NT2/D1 (cell line): Measurements from ENCODE around the gene KIF6.

Source experiments
- DNase-seq: peaks from one replicate; pipeline ENCODE4 v3.0.0-alpha.2; 2011; ENCODE audit warnings: low read depth, low spot score
- H3K27me3 ChIP-seq: 2 replicates; pipeline ENCODE4 v1.6.0; 2011; ENCODE audit warnings: mild to moderate bottlenecking; ENCODE audit not compliant: insufficient read length, insufficient read depth
- H3K36me3 ChIP-seq: 2 replicates; pipeline ENCODE4 v1.6.1; 2011; ENCODE audit warnings: mild to moderate bottlenecking, low read length, mixed read lengths; ENCODE audit not compliant: insufficient read depth, insufficient read length
- H3K4me1 ChIP-seq: 2 replicates; pipeline ENCODE4 v1.5.1; 2011; ENCODE audit not compliant: insufficient read depth, insufficient read length
- H3K4me3 ChIP-seq: 2 replicates; pipeline ENCODE4 v1.5.1; 2011; ENCODE audit warnings: low read depth; ENCODE audit not compliant: insufficient read length
- H3K9ac ChIP-seq: 2 replicates; pipeline ENCODE4 v1.6.0; 2011; ENCODE audit warnings: low read depth; ENCODE audit not compliant: insufficient read length
- H3K9me3 ChIP-seq: 2 replicates; pipeline ENCODE4 v1.5.1; 2011; ENCODE audit warnings: mild to moderate bottlenecking, low read length; ENCODE audit not compliant: insufficient read depth
- SUZ12 ChIP-seq: IDR thresholded peaks from 2 replicates; pipeline ENCODE4 v1.6.1; 2011; ENCODE audit not compliant: insufficient read length, insufficient read depth; ENCODE audit errors: extremely low read depth
- YY1 ChIP-seq: IDR thresholded peaks from 2 replicates; pipeline ENCODE4 v1.6.1; 2011; ENCODE audit not compliant: insufficient read length, insufficient read depth
- ZNF274 ChIP-seq: IDR thresholded peaks from 2 replicates; pipeline ENCODE4 v1.6.1; 2011; ENCODE audit warnings: mild to moderate bottlenecking, low read depth, low read length

The KIF6 gene

DNA sequence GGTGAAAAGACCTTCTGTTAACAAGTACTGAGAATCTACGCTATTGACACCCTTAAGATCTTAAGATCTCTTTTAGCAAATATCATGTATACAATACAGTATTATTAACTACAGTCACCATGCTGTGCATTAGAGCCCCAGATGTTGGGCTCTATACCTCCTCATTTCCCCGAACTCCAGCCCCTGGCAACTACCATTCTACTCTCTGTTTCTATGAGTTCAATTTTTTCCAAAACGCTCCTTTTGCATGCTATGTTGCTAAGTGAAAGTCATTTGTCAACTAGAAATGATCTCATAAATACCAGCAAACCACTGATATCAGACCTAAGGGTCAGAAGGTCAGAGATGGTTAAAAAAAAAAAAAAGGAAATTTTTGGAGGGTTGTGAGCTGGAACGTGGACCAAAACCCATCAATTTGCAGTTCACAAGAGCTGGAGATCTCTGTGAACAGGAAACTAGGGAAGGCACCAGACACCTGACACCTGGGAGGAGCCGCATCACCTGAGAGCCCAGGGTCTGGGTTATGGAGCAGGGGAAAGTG is 280.7 kb downstream of the KIF6 start:
- H3K4me1 ChIP-seq = no peaks in the 10 kb centered on the region
- H3K4me3 ChIP-seq = no peak overlapping the region
- DNase-seq = no peak
- no peak overlapping the region for H3K9ac ChIP-seq
- H3K9me3 ChIP-seq = no peaks in the 10 kb centered on the region
- H3K27me3 ChIP-seq = no peaks in the 10 kb centered on the region
- no peaks in the 10 kb centered on the region for H3K36me3 ChIP-seq
- TF ChIP-seq ZNF274 (no peak), YY1 (no peak), SUZ12 (no peak)

DNA sequence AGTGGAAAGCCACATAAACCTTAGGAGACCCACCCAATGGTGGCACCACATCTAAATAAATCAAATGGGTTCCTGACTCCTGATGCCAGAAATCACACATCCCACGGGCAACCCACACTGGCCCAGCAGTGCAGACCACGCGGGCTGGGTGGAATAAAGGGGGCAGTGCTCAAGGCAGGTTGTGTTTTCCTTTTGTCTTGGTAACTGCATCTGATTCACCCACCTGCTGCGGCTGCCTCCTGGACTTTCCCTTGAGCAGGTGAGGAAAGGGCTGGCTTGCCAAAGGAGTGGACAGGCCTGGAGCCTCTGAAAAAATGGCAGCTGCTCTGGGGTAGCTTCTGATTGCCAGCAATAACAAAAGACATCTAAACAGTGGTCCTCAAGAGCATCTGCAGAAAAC is 283.2 kb downstream of the KIF6 start:
- no peak for TF ChIP-seq SUZ12
- TF ChIP-seq YY1 = no peak
- TF ChIP-seq ZNF274 = no peak
- DNase-seq = no peak
- H3K9me3 ChIP-seq = no peaks in the 10 kb centered on the region

DNA sequence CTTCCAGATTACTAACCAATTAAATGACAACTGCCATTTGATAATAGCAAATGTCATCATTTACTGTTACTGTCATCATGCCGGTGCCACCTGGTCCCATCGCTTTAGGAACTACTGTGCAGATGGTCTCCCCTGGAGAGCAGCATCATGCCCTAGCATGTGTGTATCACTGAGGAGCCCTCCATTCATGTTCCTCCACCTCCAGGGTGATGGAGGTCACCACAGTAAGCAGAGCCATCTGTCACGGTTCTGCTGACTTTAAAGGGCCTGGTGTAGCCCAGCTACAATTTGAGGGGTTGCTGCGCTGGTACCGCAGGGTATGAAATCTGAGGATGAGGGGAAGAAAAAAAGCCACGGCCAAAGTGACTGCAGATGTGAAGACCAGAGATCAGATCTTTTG is 283.9 kb downstream of the KIF6 start:
- Histone ChIP-seq H3K27me3 (no peaks in the 10 kb centered on the region), H3K9me3 (no peaks in the 10 kb centered on the region), H3K36me3 (no peaks in the 10 kb centered on the region), H3K9ac (no peak overlapping the region), H3K4me3 (no peak overlapping the region), H3K4me1 (no peaks in the 10 kb centered on the region)
- no peak for DNase-seq
- TF ChIP-seq ZNF274 = no peak

More for the DNA sequence above, 283.2 kb downstream of the KIF6 start:
- no peaks in the 10 kb centered on the region for H3K36me3 ChIP-seq
- no peak overlapping the region for H3K9ac ChIP-seq
- H3K27me3 ChIP-seq = no peaks in the 10 kb centered on the region
- H3K4me3 ChIP-seq = no peak overlapping the region
- no peaks in the 10 kb centered on the region for H3K4me1 ChIP-seq

DNA sequence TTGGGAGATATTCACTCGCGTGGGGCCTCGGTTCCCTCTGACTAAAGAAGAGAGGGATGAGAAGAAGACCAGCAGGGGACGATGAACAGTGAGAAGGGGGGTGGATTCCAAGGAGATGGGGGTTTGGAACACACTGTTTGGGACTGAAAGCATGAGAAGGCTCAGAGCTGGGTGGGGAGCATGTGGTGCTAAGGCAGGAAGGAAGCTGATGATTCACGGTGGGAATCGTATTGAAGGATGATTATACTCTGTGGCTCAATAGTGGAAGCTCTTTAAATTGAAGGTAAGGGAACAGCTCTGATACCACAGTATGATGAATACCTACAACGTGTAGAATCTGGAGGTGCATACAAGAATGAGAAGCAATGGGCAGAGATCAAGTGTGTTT is 285.2 kb downstream of the KIF6 start:
- Histone ChIP-seq H3K27me3 (no peaks in the 10 kb centered on the region), H3K36me3 (no peaks in the 10 kb centered on the region), H3K9me3 (no peaks in the 10 kb centered on the region), H3K4me1 (no peaks in the 10 kb centered on the region), H3K9ac (no peak overlapping the region), H3K4me3 (no peak overlapping the region)
- DNase-seq = no peak
- no peak for TF ChIP-seq ZNF274
- TF ChIP-seq SUZ12 = no peak
- TF ChIP-seq YY1 = no peak

DNA sequence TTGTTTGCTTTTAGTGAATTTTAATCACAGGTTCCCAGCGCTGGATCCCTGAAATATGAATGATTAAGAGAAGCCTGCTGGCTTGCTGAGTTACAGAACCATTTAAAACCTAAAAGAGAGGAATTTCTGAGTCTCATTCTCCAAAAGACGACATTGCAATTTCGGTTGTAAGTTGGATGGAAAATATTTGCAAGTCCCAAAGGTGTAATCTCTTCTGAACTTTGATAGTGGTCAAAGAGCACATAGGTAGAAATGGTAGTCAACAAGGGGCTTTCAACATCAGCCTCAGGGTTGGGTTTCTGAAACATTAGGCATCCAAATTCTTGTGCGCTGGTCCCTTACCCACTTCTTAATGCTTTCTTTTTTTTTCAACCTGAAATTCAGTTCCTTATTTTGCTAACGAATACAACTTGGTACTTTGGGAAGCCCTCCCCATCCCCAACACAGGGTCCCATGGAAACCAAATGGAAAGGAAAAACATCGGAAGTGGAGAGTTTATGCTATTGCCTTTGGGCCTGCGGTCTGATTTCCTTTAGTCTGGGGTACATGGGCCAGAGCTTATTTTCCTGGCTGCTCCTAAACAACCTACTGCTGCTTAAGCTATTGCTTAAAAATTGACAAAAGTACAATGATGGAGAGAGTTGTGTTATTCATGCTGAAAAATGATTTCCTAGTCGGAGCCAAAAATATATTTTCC is 285.7 kb downstream of the KIF6 start:
- Histone ChIP-seq H3K9ac (no peak overlapping the region), H3K27me3 (no peaks in the 10 kb centered on the region), H3K9me3 (no peaks in the 10 kb centered on the region), H3K4me1 (no peaks in the 10 kb centered on the region), H3K4me3 (no peak overlapping the region), H3K36me3 (no peaks in the 10 kb centered on the region)
- no peak for DNase-seq
- no peak for TF ChIP-seq ZNF274
- TF ChIP-seq YY1 = no peak
- no peak for TF ChIP-seq SUZ12

DNA sequence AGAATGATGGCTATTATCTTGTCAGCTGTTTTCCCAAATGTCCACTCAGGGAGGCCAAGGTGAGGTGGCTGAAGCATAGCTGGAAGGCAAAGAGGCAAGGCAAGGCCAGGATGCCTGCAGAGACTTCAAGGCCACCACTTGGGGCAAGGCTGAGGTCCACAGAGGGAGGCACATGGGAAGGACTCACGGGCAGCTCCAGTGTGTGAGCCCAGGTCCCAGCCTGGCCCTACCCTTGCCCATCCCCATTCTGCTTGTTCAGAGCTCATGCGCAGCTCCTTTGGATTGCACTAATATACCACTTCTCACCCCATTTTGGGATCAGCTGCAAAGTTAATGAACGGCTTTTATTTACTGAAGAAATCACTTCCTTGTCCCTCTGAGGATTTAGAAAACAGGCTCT is 291.6 kb downstream of the KIF6 start:
- Histone ChIP-seq H3K4me3 (no peak overlapping the region), H3K4me1 (no peaks in the 10 kb centered on the region), H3K9me3 (no peaks in the 10 kb centered on the region), H3K9ac (no peak overlapping the region), H3K27me3 (no peaks in the 10 kb centered on the region), H3K36me3 (no peaks in the 10 kb centered on the region)
- DNase-seq = no peak
- no peak for TF ChIP-seq ZNF274
- TF ChIP-seq SUZ12 = no peak
- TF ChIP-seq YY1 = no peak

DNA sequence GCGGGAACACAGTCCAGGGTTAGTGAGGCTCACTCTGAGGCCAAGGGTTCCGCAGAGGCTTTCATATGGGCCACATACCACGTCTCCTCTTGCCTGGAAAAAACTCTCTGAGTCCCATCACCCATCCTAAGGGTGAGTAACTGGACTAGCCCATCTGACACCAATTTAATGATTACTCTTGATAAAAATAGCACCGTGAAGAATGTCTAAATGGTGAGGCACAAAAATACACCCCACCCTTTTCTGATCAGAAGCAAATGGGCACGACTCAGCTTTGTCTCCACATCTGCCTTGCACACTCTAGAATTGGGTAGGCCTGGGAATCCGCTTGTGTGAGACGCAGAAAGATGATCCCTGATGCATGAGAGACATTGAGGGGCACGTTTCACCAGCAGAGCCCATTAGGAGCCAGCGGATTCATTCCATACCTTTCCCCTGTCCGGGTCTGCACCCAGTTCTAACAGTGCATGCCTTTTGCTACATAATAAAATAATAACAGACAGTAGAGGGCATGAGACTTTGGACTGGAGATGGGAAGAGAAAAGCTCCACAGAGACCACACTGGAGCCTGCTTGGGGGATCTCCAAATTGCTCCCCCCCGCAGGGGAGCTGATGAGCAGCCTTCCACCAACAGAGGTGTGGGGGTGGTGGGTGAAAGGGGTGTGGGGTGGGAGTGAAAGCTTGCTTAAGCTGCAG is 292.7 kb downstream of the KIF6 start:
- no peak overlapping the region for H3K9ac ChIP-seq
- no peaks in the 10 kb centered on the region for H3K36me3 ChIP-seq
- H3K4me1 ChIP-seq = no peaks in the 10 kb centered on the region
- no peak for TF ChIP-seq SUZ12
- no peak for TF ChIP-seq YY1
- no peak for TF ChIP-seq ZNF274
- H3K9me3 ChIP-seq = no peaks in the 10 kb centered on the region
- no peak overlapping the region for H3K4me3 ChIP-seq
- no peak for DNase-seq
- H3K27me3 ChIP-seq = no peaks in the 10 kb centered on the region
